HG03196 (cell line): ENCODE measurements around the gene SYS1.

Experiments
- ATAC-seq: cut with Tn5 transposase; IDR thresholded peaks from one replicate; pipeline ENCODE4 v1.9.1; 2021; ENCODE audit not compliant: unreplicated experiment

The SYS1 gene

DNA sequence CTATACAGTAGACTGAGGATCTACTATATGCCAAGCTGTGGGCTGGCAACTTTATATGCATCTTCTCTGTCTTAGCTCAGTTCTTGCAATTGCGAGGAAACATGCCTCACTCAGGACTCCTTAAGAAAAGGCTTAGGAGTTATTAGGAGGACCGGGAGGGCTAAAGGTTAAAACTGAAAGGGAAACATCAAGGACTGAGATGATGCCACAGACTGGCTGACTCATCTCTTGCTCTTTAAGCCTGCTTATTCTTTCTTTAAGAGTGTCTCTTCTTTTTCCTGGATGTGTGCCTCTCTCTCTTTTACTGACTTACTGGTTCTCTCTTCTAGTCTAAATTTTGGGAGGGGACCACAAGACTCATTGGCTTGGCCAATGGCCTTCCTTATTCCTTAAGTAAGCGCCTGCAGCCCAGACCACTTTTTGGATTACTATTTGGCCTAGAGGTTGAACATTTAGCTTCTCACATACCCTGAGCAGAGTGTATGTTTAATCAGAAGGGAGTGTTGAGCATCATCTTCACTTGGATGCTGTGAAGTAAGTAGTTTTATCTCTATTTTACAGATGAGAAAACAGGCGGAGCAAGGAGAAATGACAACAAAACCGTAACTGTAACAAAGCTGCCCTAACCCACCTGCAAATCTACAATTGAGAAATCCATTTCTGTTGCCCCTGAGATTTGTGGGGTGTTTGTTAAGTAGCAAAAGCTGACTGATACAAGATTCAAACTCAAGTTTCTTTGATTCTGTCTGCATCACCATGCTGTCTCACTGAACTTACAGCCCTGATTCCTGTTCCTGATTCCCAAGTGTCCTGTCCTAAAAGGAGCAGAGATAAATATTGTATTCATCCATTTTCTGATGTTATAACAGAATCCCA lies 7.5 kb upstream of the SYS1 start:
- ATAC-seq, result no peak

DNA sequence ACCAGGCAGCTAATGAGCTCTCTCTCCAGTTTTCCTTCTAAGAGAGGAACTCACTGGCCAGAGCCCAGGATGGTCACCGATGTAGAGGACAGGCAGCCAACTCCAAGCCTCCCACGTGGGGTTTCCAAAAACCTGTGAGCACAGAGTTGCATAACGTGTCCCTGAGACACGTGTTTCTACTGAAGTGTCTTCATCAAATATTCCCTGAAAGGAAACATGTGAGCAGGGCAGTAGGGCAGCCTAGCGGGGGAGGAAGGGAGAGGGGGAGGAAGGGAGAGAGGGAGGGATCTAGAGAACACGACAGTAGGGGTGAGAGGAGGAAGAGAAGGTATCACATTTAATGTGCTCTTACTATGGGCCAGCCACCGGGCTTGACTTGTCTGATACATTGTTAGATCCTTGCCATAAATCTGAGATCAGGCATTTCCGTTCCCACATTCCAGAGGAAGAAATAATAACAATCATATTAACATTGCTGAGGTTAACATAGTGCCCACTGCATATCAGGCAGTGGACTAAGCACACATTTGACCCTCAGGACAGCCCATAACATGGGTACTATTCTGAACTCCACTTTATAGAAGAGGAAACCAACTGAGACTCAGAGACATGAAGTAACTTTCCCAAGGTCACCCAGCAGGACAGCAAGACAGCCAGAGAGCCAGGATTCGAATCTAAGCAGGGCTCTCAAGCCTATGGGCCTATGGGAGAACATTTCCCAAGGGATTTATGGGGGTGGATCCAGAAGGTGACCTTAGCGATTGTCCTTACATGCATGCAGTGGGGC lies 4.5 kb upstream of the SYS1 start:
- no peak for ATAC-seq

DNA sequence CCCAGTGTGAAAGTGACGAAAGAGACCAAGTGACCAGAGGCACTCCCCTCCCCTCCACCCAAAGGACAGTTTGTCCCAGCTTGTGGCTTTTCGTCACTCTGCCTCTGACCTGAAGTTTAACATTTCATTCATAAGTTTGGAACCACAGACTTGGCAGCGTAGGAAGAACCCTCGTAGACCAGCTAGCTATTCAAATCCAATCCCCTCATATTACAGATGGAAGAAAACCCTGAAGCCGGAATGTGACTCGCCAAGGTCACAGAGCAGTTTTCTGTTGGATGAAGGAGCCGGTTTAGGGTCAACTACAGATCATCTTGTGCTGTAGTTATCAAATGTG lies 3.9 kb upstream of the SYS1 start:
- ATAC-seq, result no peak

DNA sequence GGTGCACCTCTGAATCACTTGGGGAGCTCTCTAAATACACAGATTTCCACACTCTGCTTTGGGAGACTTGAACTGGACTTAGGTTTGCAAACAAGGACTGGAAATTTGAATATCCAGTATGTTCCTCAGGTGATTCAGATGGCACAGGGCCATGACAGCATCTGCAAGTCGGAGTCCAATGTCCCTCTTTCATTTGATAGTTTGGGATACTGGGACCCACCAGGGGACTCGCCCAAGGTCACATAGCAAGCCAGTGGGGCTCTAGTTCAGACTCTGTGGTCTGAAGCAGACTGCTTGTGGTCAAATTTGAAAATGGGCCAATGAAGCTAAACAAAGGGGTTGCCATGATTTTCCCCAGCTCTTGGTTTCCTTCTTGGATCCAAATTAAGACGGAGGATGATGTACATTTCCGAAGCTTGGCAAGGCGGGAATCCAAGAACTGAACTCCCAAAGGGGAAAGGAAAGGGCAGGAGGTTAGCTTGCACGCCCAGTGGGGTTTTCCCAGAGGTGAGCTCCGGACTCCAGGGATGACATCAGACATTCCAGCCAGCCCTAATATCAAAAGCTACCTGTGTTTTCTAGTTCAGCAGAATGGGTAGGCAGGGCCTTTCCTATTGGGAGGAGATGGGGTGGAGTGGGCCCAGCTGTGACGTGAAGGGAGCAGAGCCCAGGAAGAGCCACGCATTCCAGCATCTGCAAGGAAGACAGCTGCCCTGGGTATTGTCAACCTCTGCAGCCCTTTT lies 3.4 kb upstream of the SYS1 start:
- no peak for ATAC-seq

DNA sequence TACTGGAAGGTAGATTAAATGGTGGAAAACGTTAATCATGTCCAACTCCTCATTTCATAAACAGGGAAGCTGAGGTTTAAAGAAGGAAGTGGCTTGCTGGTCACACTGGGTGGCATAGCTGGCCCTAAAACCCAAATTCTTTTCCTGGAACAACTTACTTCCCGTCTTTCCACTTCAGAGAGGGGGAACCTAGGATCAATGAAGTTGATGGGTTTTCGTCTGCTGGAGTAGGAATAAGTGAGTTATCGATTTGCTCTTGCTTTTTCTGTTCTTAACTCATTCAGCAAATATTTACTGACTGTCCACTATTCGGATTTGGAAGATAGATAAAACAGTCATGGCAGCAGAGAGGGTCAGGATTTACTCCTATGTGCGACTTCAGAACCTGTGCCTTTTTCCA lies 1.2 kb upstream of the SYS1 start:
- no peak for ATAC-seq

DNA sequence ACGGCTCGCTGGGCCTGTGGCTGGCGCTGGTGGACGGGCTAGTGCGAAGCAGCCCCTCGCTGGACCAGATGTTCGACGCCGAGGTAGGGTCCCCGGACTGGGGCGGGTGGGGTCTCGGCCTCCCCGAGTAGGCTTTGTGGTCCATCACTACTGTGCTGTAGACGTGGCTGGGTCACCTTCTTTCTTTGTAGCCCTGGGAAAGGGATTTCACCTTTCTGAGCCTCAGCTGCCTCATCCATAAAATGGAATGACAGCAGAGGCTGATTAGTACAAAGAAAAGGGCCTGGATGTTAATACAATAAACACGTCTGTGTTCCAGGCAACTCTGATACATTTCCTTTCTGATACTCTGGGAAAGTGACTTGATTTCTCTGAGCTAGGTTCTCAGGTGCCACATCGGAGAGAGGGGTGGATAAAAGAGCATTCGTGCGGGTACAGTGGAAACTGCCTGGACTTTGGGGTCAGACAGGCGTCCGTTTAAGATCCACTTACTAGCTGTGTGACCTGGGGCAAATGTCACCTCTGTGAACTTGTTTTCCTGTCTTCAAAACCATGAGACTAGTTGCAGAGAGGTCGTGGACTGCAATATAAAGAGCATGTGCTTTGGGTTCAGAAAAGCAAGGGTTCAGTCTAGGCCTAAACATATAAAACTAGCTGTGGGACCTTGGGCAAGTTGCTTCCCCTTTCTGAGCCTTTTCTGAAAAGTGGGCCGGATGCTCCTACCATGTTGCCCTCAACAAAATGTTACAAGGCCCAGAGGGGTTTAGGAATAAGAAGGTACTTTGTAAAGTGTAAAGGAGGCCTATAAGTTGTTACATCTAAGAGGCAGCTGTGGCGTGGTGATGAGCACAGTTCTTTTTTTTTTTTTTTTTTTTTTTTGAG lies 896 bp downstream of the SYS1 start:
- no peak for ATAC-seq

DNA sequence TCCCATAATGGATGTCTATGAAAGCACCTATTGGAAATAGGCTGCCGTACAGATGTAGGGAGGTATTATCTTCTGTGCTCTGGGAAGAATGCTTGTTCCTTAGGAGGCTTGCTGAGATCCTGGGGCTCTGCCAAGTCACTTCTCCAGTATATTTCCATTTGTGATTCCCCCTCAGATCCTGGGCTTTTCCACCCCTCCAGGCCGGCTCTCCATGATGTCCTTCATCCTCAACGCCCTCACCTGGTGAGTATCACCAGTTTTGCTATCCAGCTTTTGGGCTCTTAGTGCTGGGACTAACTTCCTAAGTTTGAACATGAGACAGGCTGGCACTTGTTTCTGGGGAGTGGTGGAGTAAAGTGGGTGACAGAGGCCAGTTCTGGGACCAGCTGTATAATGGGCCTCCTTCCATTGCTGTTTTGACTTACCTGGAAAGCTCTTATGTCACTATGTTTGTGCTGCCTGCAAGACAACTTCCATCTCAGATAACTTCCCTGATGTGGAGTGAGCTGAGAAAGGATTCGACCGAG lies 2.6 kb downstream of the SYS1 start:
- ATAC-seq, result no peak

DNA sequence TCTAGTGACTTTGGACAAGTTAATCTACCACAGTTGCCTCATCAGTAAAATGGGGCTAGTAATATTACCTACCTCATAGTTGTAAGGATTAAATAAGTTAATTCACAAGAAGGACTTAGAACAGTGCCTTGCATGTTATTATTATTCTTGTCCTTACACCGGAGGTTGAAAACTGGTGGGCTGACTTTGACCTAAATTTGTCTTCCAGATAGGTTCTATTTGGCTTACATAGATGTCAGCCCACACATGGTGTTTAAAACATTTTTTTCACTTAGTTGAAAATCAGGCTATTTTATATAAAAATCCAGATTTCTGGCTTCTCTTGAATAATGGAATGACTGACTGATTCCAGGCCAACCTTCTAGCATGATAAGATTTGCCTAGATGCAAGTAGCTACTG lies 3.2 kb downstream of the SYS1 start:
- no peak for ATAC-seq

DNA sequence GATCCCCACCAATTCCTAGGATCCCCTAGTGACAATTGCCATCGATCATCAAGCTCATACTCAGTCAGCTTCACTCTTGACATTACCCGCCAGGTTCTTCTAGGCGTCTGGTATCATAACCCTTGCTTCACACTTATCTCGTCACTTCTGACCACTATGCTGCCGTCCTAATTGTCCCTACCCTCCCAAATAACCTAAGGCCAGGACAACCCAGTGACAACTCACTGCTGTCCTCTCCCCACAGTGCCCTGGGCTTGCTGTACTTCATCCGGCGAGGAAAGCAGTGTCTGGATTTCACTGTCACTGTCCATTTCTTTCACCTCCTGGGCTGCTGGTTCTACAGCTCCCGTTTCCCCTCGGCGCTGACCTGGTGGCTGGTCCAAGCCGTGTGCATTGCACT lies 3.7 kb downstream of the SYS1 start:
- ATAC-seq, result no peak

DNA sequence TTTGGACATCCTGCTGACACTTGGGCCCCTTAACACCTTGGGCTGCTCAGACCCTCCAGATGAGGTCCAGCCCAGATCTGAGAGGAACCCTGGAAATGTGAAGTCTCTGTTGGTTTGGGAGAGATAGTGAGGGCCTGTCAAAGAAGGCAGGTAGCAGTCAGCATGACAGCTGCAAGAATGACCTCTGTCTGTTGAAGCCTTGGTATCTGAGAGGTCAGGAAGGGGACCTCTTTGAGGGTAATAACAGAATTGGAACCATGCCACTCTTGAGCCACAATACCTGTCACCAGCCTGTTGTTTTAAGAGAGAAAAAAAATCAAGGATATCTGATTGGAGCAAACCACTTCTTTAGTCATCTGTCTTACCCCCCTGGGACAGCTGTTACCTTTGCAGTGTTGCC lies 4.2 kb downstream of the SYS1 start:
- ATAC-seq, result no peak

DNA sequence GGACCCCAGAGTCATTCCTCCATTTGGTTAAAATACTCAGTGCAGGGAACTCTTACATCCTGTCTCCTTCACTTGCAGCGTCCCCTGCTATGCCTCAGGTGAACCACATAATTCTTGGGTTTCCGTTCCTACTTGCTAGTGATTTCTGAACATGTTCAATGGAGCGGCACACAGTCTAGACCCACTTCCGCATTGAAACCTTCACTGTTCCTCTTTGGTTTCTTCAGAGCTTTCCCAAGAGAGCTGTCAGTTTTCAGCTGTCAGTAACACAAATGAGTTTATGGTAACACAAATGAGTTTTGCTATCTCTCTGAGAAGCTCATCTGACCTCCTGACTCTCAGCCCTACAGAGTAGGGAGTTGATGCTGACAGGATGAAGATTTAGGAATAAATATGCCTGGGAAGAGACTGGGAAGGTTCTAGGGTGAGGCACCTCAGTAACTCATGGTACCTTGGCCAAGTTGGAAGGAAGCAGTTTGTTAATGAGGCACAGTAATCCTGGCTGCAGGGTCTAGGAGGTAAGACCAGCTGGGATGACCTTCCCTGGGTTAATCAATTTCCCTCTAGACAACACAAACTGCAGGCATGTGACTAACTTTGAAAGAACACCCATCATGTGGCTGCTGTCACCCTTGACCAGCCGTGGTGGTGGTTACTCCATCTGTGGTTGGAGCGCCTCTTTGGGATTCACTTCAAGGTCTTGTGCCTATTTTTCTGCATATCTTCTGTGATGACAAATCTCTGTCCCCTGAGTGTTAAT lies 5.4 kb downstream of the SYS1 start:
- ATAC-seq, result peak; percentile 79

DNA sequence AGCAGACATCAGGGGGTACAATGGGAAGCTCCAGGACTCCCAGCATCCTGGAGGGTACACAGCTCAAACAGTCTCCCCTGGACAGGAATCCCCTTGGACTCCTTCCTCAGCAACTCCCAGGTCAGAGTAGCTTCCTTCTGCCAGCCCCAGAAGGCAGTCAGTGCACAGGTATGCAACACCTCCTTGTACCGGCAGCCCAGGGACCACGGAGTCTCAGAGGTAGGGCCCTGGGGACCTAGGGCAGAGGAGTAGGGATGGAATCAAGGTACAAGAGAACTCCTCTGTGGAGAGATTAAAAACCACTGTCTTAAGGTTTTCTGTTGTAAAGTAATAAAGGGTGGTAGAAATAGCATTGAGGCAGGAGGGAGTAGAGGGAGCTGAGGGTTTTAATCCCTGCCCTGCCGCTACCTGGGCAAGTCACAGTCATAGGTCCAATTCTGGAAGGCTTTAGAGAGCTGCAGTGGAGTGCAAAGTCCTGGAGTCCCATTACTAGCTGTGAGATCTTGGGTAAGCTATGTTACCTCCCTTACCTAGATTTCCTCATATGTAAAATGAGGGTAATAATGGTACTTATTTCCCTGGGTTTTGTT lies 7.7 kb downstream of the SYS1 start:
- no peak for ATAC-seq

DNA sequence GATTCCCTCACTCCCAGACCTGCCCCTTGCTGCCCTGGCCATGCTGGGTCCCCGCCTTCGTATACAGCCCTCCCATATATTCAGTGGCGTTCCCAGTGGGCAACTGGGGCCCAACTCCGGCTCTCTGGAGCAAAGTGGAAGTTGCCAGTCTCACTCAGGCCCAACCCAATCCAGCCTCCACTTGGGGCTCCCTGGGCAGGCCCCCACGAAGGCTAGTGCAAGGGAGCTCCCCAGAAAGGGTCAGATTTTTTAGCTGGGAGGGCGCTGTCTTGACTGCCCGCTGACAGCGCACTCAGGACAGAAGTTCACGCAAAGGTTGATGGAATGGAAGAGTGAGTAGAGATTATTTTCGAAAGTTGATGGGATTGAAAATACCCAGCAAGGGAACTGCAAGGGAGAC lies 9.3 kb downstream of the SYS1 start:
- ATAC-seq, result no peak

DNA sequence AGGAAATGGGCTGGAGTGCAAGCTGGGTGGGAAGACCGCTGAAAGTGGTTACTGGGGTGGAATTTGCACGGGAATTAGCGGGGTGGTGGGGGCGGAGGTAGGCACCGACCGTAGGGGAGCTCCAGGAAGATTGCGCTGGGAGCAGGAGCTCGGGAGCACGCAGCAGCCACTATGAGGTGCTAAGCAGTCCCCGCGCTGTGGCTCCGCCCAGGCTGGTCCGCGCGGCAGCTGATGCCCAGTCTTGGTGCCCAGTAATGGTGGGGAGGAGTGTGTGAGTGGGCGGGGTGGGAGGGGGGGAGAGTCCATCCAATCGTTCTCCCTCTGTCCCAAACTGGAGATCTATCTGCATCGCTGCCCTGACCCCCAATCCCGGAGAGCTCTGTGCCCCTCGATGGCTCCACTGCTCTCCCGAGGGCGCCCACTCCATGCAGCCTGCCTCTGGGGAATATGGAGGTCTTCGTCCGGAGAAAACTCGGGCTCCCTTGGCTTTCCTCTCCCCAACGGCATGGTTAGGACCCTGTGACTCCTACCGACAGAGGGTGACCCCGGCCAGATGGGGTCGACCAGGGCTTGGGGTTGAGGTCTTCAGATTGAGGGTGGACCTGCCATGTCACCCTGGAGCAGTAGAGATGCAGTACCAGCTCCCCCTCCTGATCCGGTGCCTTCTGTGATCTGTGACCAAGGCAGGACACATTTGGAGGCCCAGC lies 9.8 kb downstream of the SYS1 start:
- no peak for ATAC-seq

DNA sequence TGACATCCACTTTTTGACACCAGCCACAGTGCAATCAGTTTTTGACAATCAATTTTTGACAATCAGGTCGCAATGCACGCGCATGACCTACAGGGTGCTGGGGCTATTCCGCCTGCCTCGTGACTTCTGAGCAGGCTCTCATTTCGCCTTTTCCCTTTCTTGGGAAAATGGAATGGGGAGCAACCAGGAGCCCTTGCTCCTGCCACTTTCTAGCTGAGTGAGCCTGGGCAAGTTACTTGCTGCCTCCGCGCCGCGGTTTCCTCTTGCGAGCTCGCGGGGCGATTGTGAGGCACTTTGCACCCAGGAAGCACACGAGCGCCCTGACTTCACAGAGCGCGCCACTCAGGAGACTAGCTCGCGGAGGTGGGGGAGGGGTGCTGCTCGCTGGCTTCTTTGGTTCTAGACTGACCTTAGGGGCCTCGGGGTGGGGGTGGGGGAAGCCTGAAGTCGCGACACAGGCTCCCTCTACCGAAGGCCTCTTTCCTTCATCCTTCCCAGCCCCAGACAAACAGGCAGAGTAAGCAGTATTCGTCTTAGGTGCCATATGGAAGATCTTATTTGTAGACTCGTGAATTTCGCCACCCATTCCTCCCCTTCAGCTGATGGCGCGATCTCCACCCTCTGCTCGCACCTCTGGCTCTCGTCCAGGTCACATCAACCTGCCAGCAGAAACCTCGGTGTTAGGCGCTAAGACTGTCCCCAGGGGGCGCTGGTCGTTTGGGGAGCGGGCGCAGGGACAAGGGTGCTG lies 10.6 kb downstream of the SYS1 start:
- peak; percentile 49 for ATAC-seq

DNA sequence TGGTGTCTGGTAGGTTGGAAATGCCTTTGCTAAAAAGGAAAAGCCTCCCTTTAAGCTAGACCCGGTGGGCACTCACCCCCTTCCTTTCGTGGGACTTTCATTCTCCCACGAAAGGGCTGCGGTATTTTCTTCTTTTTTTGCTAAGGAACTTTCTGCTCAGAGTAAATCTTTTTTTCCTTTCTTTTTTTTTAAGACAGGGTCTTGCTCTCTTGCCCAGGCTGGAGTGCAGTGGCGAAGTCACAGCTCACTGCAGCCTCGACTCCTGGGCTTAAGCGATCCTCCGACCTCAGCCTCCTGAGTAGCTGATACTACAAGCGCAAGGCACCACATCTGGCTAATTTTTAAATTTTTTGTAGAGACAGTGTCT lies 11.1 kb downstream of the SYS1 start:
- ATAC-seq, result no peak

DNA sequence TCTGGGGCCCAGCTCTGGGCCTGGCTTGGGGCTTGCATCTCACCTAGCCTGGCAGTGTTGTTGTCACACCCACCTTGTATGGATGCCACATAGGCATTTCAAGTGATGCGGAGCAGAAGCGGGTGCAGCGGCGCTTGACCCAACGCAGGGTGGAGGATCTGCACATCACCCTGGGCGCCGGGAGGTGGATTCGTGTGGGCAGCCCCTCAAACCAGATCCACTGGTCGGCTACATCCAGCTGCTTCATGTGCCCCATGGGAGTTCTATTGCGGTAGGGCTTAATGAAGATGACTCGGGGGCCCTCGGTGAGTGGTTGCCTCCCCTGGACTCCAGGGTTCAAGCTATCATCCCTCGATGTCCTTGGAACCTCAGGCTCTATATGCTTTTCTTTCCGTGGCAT lies 12.0 kb downstream of the SYS1 start:
- no peak for ATAC-seq

DNA sequence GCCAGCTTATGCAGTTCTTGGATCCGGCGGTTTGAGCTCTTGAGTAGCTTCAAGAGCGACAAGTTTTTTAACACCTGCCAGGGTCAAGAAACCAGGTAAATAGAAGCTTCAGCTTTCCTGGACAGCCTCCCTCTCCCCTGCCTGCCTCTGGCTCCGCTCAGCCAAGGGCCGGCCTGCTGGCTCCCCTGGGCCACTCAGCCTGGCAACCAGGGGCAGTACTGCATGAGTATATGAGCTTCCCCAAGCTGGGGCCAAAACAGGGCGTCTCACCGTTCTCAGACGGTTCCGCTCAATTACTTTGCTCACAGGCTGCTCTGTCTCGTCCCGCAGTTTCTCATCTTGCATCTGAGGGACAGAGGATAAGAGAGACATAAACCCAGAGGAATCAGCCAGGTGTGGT lies 14.3 kb downstream of the SYS1 start:
- ATAC-seq, result no peak
